ENCODE measurements around the gene OR6B1. TPM values are rescaled to one million over a fixed set of nuclear protein-coding genes. Genes with fewer than 3 reads are reported as not detected.

The OR6B1 gene
- total RNA-seq, 2 donors from 2014 or later: not detected

DNA sequence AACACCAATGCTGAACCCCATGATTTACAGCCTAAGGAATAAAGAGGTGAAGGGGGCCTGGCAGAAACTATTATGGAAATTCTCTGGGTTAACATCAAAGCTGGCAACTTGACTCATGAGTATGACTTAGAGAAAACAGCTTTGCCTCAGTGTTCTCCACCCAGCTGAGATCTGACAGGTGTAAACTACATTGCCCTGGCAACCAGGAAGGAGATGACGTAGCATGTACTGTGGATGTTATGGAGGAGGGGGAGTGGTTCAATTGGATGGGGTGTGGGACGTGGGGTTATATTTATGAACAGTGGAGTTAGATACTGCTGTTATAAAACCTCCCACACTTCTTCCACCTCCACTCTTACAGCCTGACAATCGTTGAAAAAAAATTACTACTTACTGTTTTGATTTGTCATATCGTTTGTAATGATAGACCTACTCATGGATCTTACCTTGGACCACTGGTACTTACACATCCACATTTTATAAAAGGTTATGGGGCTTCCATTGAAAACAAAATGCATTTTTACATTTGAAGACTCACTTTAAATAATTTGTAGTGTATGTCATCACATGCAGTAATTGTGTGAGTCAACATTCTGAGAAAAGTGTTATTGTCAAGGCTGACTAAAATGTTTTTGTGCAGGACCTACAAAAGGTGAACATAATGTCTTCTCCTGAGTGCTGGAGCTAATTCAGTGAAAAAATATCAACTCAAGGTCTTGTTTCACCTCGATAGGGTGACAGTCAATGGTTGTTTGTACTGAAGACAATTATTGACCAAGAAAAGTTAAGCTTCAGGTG is 39.1 kb upstream of the OR6B1 start:
- Histone ChIP-seq H3K36me3 (no peaks in the 10 kb centered on the region), H3K4me3 (no peak overlapping the region), H3K27me3 (replicated peaks; ENCODE audit: insufficient read depth) (no peaks in the 10 kb centered on the region), H3K9me3 (no peaks in the 10 kb centered on the region), H3K4me1 (ENCODE audit: control insufficient read depth in 1 of 2, low read depth in 2 of 2) (no peaks in the 10 kb centered on the region), H3K27ac (no peak overlapping the region)
- ATAC-seq (ENCODE audit: insufficient number of reproducible peaks, low FRiP score, low read depth): no peak
- DNase-seq (ENCODE audit: low spot score): no peak
- no peak for TF ChIP-seq CTCF (IDR thresholded peaks at IDR 0.05)

GRCh38 chr7:143965280-143965679 is 34.8 kb upstream of the OR6B1 start:
- Histone ChIP-seq H3K27me3 (replicated peaks; ENCODE audit: insufficient read depth) (no peaks in the 10 kb centered on the region), H3K36me3 (no peaks in the 10 kb centered on the region), H3K4me3 (no peak overlapping the region), H3K9me3 (no peaks in the 10 kb centered on the region), H3K4me1 (ENCODE audit: control insufficient read depth in 1 of 2, low read depth in 2 of 2) (no peaks in the 10 kb centered on the region), H3K27ac (no peak overlapping the region)
- ATAC-seq (ENCODE audit: insufficient number of reproducible peaks, low FRiP score, low read depth) (no peak), DNase-seq (ENCODE audit: low spot score) (no peak)
- TF ChIP-seq CTCF (IDR thresholded peaks at IDR 0.05): no peak

DNA sequence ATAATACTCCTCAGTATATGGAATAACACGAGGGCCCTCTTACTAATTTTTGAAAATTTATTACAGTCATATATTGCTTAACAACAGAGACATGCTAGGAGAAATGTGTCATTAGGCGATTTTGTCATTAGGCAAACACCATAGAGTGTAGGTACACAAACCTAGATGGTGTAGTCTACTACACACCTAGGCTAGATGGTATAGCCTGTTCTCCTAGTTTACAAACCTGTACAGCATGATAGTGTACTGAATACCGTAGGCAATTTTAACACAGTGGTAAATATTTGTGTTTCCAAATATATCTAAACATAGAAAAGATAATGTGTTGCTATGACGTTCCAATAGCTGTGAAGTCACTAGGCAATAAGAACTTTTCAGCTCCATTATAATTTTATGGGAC is 32.7 kb upstream of the OR6B1 start:
- no peak for DNase-seq (ENCODE audit: low spot score)
- no peak overlapping the region for H3K4me3 ChIP-seq

DNA sequence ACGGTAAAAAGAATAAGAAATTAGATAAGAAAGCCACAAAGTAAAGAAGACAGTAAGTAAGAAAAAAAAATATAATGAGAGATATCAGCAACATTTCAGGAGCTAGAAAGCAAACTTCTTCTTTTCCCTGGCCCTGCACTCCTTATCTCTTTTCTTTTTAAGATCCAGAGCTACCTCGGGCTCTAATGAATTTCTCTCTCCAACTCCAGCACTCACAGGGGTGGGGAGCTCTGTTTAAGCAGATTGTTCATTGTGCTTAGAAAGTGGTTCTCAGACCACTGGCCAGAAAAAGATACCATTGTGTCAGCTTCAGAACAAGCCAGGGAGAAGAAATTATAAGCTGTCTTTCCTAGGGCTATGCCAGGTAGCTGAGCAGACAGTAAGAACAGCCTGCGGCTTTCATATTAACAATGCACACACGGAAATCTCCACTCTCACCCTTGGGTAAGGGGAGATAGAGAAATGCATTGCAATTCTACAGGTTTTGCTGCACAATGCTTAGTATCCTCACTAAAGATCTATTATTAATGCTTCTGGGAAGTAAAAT is 26.2 kb upstream of the OR6B1 start:
- DNase-seq (ENCODE audit: low spot score) (no peak), ATAC-seq (ENCODE audit: insufficient number of reproducible peaks, low FRiP score, low read depth) (no peak)
- Histone ChIP-seq H3K27me3 (replicated peaks; ENCODE audit: insufficient read depth) (no peaks in the 10 kb centered on the region), H3K4me1 (ENCODE audit: control insufficient read depth in 1 of 2, low read depth in 2 of 2) (no peaks in the 10 kb centered on the region), H3K4me3 (no peak overlapping the region), H3K27ac (no peak overlapping the region), H3K36me3 (no peaks in the 10 kb centered on the region), H3K9me3 (no peaks in the 10 kb centered on the region)
- TF ChIP-seq CTCF (IDR thresholded peaks at IDR 0.05): no peak

More for the DNA sequence above, 32.7 kb upstream of the OR6B1 start:
- no peaks in the 10 kb centered on the region for H3K4me1 ChIP-seq (ENCODE audit: control insufficient read depth in 1 of 2, low read depth in 2 of 2)
- no peak for TF ChIP-seq CTCF (IDR thresholded peaks at IDR 0.05)
- H3K27me3 ChIP-seq (replicated peaks; ENCODE audit: insufficient read depth): no peaks in the 10 kb centered on the region
- no peaks in the 10 kb centered on the region for H3K9me3 ChIP-seq
- no peak overlapping the region for H3K27ac ChIP-seq
- no peak for ATAC-seq (ENCODE audit: insufficient number of reproducible peaks, low FRiP score, low read depth)
- no peaks in the 10 kb centered on the region for H3K36me3 ChIP-seq

DNA sequence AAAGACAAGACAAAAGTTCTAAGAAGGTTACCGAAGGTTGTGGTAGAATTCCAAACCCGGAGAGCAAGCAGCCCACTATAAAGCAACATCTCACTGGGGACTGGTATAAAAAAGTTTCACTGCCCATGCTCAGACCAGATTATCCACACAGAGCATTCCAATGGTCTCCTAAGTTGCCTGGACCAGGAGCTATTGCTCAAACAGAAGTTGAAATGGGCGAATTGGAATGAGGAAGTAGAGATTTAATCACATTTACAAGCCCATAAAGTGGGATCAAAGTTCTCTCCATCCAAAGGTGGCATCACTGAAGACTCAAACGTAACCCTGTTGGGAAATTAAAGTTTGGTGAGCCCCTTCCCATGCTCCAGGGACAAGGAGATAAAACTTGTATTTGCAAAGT is 25.7 kb upstream of the OR6B1 start:
- no peaks in the 10 kb centered on the region for H3K9me3 ChIP-seq
- no peak overlapping the region for H3K4me3 ChIP-seq
- no peaks in the 10 kb centered on the region for H3K27me3 ChIP-seq (replicated peaks; ENCODE audit: insufficient read depth)
- no peaks in the 10 kb centered on the region for H3K36me3 ChIP-seq
- ATAC-seq (ENCODE audit: insufficient number of reproducible peaks, low FRiP score, low read depth) (no peak), DNase-seq (ENCODE audit: low spot score) (no peak)
- peaks cover 0 to 2% of the 10 kb centered on the region in 2 donors for H3K4me1 ChIP-seq (ENCODE audit: control insufficient read depth in 1 of 2, low read depth in 2 of 2)
- TF ChIP-seq CTCF (IDR thresholded peaks at IDR 0.05): no peak
- H3K27ac ChIP-seq: no peak overlapping the region

Data from thoracic aorta (tissue), 2 donors.